A549 treated with DMSO at 1 μM for 4 hours (cell line): Measurements from ENCODE around the gene NUP133. TPM values are rescaled to one million over a fixed set of nuclear protein-coding genes. Genes with fewer than 3 reads are reported as not detected.

ENCODE experiments used
- total RNA-seq: library from RNA; stranded (reverse); fragments of 200-300 nt; extraction: Qiagen RNA extraction; gene quantifications from 5 replicates; pipeline ENCODE4 v1.2.3, GENCODE V29; 2022; ENCODE audit warnings: low read depth

NUP133 gene
- 17.1 to 28.2 TPM (median 25.5 TPM) in 5 replicates for total RNA-seq

GRCh38 chr1:229507951-229508822 is at the start of gene NUP133:
NUP133 (minus strand) TSS chr1:229508341; CDS start chr1:229508249, 92 bp downstream.

DNA sequence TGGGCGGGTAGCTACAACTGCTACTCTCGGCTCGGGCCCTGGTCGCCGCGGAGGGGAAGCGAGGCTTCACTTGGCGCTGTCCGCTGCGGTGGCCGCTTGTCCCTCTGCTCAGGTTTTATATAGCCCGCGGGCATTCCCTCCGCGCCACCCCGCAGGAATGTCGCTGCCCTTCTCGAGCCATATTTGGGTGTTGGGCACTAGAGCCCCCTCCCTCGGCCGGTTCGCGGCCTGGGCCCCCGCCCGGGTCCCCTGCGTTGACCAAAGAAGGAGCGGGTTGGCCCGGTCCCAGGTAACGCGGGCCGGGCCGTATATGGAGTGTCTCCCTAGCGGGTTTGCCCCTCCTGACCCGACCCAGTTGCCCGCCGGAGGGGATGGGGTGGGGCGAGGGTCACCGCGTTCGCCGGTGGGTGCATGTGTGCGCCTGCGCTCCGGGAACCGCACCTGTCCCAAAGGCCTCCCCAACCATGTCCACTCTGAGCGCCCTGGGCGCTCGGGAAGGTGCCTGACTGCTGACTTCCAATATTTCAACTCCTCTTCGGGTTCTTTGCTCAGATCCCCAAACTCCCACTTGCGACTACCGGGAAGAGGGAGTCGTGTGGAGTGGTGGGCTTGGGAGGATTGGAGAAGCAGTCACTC is 74.0 kb downstream of the NUP133 start, which contains the start of gene ACTA1:
Gene ACTA1, minus strand, starts transcription at position 90 of the 636 bp plus-strand sequence. CDS start 979 bp downstream, outside the sequence.

Other genes starting within 250 kb of the NUP133 start
- gene RAB4A, start 237.2 kb downstream of the NUP133 start, total RNA-seq = 36.0 to 47.7 TPM (median 44.1 TPM) in 5 replicates
- gene CCSAP, start 165.3 kb downstream of the NUP133 start, total RNA-seq = 5.8 to 7.8 TPM (median 7.1 TPM) in 5 replicates
- gene ACTA1, start 74.2 kb downstream of the NUP133 start, total RNA-seq = 0.12 to 0.22 TPM (median 0.16 TPM) in 4 of 5 replicates, not detected in the other
- gene ABCB10, start 50.4 kb upstream of the NUP133 start, total RNA-seq = 14.8 to 23.1 TPM (median 19.1 TPM) in 5 replicates
- gene TAF5L, start 117.8 kb upstream of the NUP133 start, total RNA-seq = 20.8 to 26.2 TPM (median 23.8 TPM) in 5 replicates
- gene URB2, start 117.9 kb upstream of the NUP133 start, total RNA-seq = 15.6 to 18.2 TPM (median 16.3 TPM) in 5 replicates